Testis (tissue), 2 donors: ENCODE data around the gene RPTOR.

Experiments
- CTCF ChIP-seq, 3 experiments: fragments of 450-650 bp in 2 of 3; fragments of 200-600 bp in 1 of 3; sonication (generic) in 1 of 3; IDR thresholded peaks; one replicate each; pipeline ENCODE4 v1.5.1; 2016 to 2019; ENCODE audit warnings: antibody characterized with exemption in 3 of 3, mild to moderate bottlenecking in 2 of 3, moderate library complexity in 1 of 3
- POLR2A ChIP-seq: fragments of 450-650 bp; IDR thresholded peaks from one replicate; pipeline ENCODE4 v1.6.1; 2017; ENCODE audit warnings: antibody characterized with exemption, mild to moderate bottlenecking, moderate library complexity

DNA sequence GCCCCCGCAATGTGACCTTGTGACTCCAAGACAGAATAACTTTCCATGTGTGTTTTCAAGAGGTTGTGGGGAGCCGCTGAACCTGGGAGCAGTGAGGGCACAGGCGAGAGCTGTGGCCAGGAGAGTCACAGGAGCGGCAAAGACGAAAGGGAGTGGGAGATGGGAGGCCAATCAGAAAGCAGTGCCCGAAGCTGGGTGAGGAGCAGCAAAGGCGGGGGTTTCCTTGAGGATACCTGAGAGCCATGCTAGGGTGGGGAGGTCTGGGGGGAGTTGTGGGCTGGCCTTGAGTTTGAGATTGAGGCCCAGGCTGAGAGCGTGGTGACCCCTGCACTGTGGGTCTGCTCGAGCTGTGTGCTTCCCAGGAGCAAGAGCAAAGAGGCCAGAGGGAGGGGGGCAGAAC, 45.1 kb upstream of the RPTOR start:
- TF ChIP-seq CTCF (IDR thresholded peaks at IDR 0.05) (no peak), POLR2A (no peak)
